Measurements from ENCODE around the gene SPHKAP. TPM values are rescaled to one million over a fixed set of nuclear protein-coding genes. Genes with fewer than 3 reads are reported as not detected.
"Not testable (repeated sequence)": the region's sequence is repeated elsewhere in the genome, so short reads cannot be mapped to it uniquely, and the experiment has no call there.

Gene SPHKAP
- total RNA-seq, 1 donor = not detected

DNA sequence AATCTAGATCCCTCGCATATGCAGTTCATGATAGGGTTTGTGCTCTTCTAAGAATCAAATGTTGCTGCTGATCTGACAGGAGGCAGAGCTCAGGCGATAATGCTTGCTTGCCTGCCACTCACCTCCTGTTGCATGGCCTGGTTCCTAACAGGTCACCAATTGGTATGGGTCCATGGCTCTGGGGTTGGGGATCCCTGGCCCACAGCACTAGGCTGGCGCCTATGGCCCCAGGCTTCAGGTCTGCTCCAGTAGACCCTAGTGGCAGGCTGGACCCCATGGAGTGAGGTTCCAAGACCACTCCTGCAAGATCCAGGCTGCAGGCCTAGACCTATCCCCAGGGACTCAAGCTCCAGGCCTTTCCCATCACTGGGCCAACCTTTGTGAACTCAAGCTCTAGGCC, 102.3 kb downstream of the SPHKAP start:
- H3K4me3 ChIP-seq (ENCODE audit: low read depth, low read length) = no peak overlapping the region
- no peak for DNase-seq (ENCODE audit: low read depth)
- TF ChIP-seq, protein P1, sequence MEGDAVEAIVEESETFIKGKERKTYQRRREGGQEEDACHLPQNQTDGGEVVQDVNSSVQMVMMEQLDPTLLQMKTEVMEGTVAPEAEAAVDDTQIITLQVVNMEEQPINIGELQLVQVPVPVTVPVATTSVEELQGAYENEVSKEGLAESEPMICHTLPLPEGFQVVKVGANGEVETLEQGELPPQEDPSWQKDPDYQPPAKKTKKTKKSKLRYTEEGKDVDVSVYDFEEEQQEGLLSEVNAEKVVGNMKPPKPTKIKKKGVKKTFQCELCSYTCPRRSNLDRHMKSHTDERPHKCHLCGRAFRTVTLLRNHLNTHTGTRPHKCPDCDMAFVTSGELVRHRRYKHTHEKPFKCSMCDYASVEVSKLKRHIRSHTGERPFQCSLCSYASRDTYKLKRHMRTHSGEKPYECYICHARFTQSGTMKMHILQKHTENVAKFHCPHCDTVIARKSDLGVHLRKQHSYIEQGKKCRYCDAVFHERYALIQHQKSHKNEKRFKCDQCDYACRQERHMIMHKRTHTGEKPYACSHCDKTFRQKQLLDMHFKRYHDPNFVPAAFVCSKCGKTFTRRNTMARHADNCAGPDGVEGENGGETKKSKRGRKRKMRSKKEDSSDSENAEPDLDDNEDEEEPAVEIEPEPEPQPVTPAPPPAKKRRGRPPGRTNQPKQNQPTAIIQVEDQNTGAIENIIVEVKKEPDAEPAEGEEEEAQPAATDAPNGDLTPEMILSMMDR (IDR thresholded peaks at IDR 0.05; ENCODE audit: insufficient read depth, low read depth, low read length) = no peak

DNA sequence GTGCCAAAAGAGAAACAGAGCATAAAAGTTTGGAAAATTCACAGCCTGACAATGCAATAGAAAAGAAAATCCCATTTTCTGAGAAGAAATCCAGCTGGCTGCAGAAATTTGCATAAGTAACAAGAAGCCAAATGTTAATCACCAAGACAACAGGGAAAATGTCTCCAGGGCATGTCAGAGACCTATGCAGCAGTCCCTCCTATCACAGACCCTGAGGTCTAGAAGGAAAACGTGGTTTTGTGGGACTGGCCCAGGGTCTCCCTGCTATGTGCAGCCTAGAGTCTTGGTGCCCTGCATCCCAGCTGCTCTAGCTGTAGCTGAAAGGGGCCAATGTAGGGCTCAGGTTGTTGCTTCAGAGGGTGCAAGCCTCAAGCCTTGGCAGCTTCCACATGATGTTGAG, 104.8 kb downstream of the SPHKAP start:
- DNase-seq (ENCODE audit: low read depth); H3K4me3 ChIP-seq (ENCODE audit: low read depth, low read length): not testable (repeated sequence)

DNA sequence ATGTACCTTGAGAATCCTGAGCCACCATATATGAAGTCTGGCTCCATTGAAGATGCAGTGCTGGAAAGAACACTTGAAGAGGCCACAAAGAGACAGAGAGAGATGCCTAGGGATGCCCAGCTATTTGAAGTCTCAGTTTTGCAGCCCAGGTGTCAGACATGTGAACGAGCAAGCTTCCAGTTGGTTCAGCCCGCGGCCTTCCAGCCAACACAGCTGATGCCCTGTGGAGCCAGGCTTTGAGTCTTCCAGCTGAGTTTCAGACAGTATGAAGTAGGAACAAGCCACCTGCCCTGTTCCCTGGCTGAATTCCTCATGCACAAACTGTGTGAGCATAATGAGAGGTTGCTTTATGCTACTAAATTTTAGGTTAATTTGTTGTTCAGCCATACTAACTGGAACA, 108.8 kb downstream of the SPHKAP start:
- TF ChIP-seq, protein P1 (IDR thresholded peaks at IDR 0.05; ENCODE audit: insufficient read depth, low read depth, low read length) = no peak

DNA sequence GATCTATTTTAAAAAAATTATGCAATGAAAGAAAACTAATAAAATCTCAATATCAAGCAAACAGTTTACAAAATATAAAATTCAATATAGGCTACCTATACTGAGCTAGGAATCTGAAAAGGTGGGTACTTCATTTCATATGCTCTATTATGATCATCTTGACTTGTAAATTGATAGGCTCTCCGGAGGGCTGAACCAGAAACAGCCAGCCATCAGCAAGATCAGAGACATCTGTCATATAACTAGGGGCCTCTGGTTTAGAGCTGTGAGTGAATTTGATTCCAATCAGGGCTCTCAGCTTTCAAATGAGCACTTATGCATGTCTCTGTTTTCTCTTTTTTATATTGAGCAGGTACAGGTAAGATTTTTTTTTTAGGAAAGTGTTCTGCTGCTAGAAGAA, 114.2 kb downstream of the SPHKAP start:
- H3K4me3 ChIP-seq (ENCODE audit: low read depth, low read length) = no peak overlapping the region
- no peak for DNase-seq (ENCODE audit: low read depth)
- TF ChIP-seq, protein P1 (IDR thresholded peaks at IDR 0.05; ENCODE audit: insufficient read depth, low read depth, low read length) = no peak

More for the DNA sequence above, 108.8 kb downstream of the SPHKAP start:
- DNase-seq (ENCODE audit: low read depth) = no peak
- no peak overlapping the region for H3K4me3 ChIP-seq (ENCODE audit: low read depth, low read length)

DNA sequence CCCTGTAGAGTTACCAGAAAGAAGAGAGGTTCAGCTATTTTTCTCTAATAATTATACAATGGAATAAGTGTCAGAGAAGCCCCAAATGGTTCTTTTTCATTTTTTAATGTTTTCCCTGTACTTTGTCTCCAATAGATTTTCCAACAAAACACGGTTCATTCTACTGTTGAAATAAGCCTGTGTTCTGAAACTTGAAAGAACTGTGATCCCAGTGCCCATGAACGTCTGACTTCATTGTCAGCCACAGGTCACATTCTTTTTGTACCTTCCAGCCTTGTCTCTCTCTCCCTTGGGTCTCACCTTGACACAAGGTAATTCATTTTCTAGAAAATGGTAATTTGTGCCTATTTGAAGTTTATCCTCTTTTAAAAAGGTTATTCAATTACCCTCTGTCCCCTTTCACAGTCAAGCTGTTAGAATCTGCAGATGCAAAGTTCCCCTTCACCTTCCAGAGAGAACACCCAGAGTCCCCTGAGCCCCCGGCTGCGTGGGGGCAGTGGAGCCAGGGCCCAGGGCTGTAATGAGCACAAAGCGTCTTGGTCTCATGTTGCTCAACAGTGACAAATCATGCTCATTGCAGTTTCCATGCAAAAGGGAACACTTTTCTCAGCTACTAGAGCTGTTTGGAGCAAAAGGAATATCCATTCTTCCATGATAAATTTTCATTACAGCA, 115.2 kb downstream of the SPHKAP start:
- no peak overlapping the region for H3K4me3 ChIP-seq (ENCODE audit: low read depth, low read length)
- no peak for DNase-seq (ENCODE audit: low read depth)
- TF ChIP-seq, protein P1 (IDR thresholded peaks at IDR 0.05; ENCODE audit: insufficient read depth, low read depth, low read length) = no peak

DNA sequence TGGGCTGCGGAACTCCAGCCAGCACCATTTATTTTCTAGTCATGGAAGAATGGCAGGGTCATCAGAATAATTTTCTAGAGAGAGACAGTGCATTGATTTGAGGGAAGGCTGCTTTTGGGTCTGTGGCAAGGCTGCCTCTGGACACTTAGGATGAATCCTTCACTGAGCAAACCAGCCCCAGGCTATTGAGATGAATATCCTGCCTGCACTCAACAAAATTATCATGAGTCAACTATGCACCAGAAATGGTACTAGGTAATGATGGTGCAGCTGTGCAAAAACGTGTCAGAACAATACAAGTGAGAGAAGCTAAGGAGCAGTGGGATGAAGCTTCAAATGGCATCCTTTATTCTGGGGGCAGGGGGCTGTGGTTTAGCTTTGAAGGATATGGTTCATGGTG, 115.8 kb downstream of the SPHKAP start:
- TF ChIP-seq, protein P1 (IDR thresholded peaks at IDR 0.05; ENCODE audit: insufficient read depth, low read depth, low read length) = no peak
- DNase-seq (ENCODE audit: low read depth) = no peak
- H3K4me3 ChIP-seq (ENCODE audit: low read depth, low read length) = no peak overlapping the region

DNA sequence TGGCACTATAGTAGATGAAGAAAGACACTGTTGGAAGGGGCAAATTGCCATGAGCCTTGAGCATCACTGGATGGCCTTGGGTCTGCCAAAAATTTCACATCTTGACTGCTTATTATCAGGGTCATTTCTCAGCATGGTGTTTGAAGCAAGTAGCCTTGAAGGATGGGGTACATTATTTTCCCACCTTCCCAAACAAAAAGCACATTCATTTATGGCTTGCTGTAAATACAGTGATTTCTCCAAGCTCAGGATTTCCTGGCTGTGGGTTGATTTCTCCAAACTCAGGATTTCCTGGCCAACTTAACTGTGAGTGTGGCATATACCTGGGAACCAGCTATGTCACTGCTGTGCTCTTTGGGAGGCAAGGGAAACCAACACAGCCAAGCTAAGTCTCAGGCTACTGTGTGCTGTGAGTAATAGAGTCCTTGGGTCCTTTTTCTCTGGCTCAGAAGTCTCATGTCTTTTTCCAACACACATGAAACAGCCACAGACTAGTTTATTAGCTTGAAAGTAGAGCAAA, 116.6 kb downstream of the SPHKAP start:
- no peak overlapping the region for H3K4me3 ChIP-seq (ENCODE audit: low read depth, low read length)
- no peak for DNase-seq (ENCODE audit: low read depth)
- TF ChIP-seq, protein P1 (IDR thresholded peaks at IDR 0.05; ENCODE audit: insufficient read depth, low read depth, low read length) = no peak

Data from fibroblast of villous mesenchyme (primary cell).